Measurements from ENCODE around the gene RPA3.

RPA3 gene

DNA sequence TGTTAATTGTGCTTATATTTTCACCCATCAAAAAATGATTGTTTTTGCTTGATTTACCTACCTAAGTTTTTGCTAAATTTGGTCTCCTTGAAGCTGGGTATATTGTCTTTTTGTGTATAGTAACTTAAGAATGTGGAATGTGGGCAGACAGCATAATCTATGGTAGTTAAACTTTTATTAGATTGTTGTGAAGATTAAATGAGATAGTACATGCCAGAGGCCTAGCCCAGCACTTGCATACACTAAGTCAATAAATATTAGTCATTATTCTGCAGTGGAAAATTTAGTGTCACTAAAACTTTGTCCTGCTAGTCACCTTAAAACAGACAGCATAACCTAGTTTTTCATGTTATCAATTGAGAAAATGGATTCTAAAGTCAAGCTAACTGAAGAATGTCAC, 19.3 kb upstream of the RPA3 start:
- H3K27ac ChIP-seq: no peak overlapping the region
- CTCF ChIA-PET: no interaction called here
- TF ChIP-seq, protein P1, sequence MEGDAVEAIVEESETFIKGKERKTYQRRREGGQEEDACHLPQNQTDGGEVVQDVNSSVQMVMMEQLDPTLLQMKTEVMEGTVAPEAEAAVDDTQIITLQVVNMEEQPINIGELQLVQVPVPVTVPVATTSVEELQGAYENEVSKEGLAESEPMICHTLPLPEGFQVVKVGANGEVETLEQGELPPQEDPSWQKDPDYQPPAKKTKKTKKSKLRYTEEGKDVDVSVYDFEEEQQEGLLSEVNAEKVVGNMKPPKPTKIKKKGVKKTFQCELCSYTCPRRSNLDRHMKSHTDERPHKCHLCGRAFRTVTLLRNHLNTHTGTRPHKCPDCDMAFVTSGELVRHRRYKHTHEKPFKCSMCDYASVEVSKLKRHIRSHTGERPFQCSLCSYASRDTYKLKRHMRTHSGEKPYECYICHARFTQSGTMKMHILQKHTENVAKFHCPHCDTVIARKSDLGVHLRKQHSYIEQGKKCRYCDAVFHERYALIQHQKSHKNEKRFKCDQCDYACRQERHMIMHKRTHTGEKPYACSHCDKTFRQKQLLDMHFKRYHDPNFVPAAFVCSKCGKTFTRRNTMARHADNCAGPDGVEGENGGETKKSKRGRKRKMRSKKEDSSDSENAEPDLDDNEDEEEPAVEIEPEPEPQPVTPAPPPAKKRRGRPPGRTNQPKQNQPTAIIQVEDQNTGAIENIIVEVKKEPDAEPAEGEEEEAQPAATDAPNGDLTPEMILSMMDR (conservative IDR thresholded peaks at IDR 0.05; ENCODE audit: low read depth): no peak
- POLR2A ChIA-PET (ENCODE audit: low non-redundant PET): interaction anchor here (0.6 kb wide), 1 partner anchor 12 kb away, joined by 4 read pairs; no protein-coding TSS in a partner anchor
- no peak for DNase-seq (ENCODE audit: low spot score)

DNA sequence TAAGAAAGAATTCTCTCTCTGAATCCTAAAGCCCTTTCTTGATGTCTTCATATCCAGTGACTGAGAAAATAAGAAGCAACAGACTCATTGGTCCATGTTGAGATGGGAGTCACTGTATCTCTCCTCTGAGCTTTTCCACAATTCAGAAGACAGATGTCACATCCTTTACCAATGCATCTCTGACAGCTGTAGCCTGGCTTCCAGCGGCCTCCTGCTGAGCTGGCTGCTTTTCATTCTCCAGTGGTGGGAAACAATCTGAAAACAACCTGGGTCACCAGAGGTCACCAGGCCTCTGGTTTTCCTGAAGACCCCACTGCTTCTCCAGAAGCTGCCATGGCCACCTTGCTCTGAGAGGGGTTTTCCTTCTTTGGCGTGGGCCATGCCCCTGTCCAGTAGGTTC, 18.3 kb upstream of the RPA3 start:
- ChIA-PET POLR2A (ENCODE audit: low non-redundant PET) (no interaction called here), CTCF (interaction anchor here (0.5 kb wide), 1 partner anchor 45 kb away, joined by 3 read pairs; no protein-coding TSS in a partner anchor)
- TF ChIP-seq, protein P1 (conservative IDR thresholded peaks at IDR 0.05; ENCODE audit: low read depth): no peak
- H3K27ac ChIP-seq: no peak overlapping the region
- no peak for DNase-seq (ENCODE audit: low spot score)

DNA sequence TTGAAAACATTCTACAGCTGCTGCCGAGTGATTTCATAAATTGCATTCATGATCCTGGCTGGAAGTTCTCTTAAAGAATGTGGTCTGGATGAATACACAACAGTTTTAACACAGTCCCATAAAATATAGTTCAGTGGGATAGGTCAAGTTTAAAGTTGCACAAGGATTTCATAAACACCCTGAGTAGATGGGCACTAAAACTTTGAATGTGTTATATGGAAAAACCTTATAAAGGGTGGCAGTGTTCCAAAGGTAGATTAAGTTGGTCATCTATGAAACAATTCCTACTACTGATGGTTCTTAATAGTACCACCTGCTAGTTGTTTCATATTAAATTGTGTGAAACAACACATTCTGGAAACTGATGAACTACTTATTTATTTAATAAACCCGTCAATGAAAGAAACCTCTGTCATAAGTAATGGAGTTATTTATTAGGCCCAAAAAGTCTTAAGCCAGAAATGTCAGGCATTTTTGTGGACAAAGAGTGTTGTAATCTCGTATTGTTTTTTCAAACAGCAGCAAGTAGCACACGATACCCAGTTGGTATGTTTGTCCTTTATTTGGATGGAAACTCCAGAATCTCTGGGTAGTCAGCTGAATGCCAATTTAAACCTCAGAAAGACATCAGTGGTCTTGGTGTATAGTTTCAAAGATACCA, 14.3 kb upstream of the RPA3 start:
- CTCF ChIA-PET: no interaction called here
- TF ChIP-seq, protein P1 (conservative IDR thresholded peaks at IDR 0.05; ENCODE audit: low read depth): no peak
- H3K27ac ChIP-seq: no peak overlapping the region
- POLR2A ChIA-PET (ENCODE audit: low non-redundant PET): no interaction called here
- DNase-seq (ENCODE audit: low spot score): no peak

DNA sequence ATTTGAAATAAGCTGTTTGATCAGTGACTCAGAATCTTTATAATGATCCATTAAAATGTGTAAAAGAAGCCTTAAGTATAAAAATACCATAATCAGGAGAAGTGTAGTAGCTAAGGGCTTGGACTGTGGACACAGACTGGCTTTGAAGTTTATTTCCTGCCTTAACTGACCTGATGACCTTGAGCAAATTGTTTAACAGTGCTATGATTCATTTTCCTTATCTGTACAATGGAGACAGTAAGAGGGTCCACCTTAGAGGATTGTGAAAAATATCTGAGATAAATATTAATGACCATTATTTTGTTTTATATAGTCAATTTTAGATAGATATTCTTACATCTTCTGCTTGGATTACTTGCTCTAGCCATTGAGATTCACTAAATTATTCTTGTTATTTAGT, 13.3 kb upstream of the RPA3 start:
- CTCF ChIA-PET: no interaction called here
- no peak overlapping the region for H3K27ac ChIP-seq
- no peak for DNase-seq (ENCODE audit: low spot score)
- TF ChIP-seq, protein P1 (conservative IDR thresholded peaks at IDR 0.05; ENCODE audit: low read depth): no peak
- POLR2A ChIA-PET (ENCODE audit: low non-redundant PET): no interaction called here

DNA sequence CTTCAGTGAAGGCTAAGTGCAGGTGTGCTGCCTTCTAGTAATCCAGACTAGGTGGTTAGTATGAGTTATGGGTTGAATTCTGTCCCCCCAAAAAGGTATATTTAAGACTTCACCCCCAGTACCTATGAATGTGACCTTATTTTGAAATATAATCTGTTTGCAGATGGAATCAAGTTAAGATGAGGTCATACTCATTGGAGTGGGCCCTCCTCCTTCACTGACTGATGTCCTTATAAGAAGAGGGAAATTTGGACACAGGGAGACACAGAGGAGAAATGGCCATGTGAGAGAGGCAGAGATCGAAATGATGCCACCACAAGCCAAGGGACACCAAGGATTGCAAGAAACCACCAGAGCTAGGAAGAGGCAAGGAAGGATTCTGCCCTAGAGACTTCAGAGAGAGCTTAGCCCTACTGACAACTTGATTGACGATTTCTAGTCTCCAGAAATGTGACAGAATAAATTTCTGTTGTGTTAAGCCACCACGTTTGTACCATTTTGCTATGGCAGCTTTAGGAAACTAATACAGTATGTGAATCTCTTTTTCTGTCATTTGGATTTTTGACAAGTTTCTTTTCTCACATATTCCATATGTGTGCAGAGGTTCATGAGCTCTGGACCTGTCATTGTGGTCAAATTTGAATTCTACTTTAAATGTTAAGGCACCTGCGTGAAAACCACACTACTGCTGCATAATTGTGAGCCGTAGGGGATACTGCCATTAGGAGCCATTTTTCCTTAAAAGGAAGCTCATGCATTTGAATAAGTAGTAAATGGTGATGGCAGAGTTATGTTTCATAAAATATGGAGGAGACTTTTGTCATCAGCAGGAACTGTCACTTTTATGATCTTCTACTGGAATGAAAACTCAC, 2.6 kb upstream of the RPA3 start:
- TF ChIP-seq, protein P1 (conservative IDR thresholded peaks at IDR 0.05; ENCODE audit: low read depth): no peak
- H3K27ac ChIP-seq: no peak overlapping the region
- ChIA-PET CTCF (no interaction called here), POLR2A (ENCODE audit: low non-redundant PET) (no interaction called here)
- DNase-seq (ENCODE audit: low spot score): no peak

DNA sequence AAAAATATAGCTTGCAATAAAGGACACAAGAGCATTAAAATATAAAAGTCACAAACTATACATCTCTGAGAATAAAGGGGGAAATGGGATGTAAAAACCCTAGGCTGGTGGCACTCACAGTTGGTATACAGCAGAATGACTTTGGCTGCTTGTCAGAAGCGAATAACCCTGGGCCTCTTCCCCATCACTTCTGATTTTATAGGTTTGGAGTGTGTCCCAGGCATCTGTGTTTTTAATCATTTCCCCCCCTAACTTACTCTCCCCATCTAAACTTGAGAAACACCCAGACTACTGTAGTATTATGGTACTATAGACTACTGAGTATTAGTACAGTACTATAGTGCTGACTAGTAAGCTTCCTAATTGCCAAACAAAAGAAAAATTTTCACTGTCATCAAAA, 1.8 kb upstream of the RPA3 start:
- H3K27ac ChIP-seq: no peak overlapping the region
- ChIA-PET CTCF (no interaction called here), POLR2A (ENCODE audit: low non-redundant PET) (no interaction called here)
- no peak for DNase-seq (ENCODE audit: low spot score)
- TF ChIP-seq, protein P1 (conservative IDR thresholded peaks at IDR 0.05; ENCODE audit: low read depth): no peak

Measured in RWPE1 (cell line).